ENCODE measurements around the gene PLEKHM1. TPM values are rescaled to one million over a fixed set of nuclear protein-coding genes. Genes with fewer than 3 reads are reported as not detected.

The PLEKHM1 gene
- total and polyA plus RNA-seq, 2 of the 13 experiments (the other 11 are each of a cell fraction or from before 2014, with no cell fraction given), result 7.6 to 13.5 TPM

GRCh38 chr17:45428050-45428617 lies 62.4 kb downstream of the PLEKHM1 start (continued):
- TF ChIP-seq HMGXB3 (CRISPR knock-in tag; IDR thresholded peaks at IDR 0.05; ENCODE audit: borderline replicate concordance), result 0 out of 2 replicates have a peak, but pooled peaks have one; percentile 32
- peak; percentile 58 for TF ChIP-seq TEAD3 (CRISPR knock-in tag; optimal IDR thresholded peaks at IDR 0.05; ENCODE audit: borderline replicate concordance)
- no peak for TF ChIP-seq ZBTB44 (CRISPR knock-in tag; IDR thresholded peaks at IDR 0.05)
- no peak for TF ChIP-seq ISL2 (CRISPR knock-in tag; IDR thresholded peaks at IDR 0.05)
- TF ChIP-seq IKZF4 (CRISPR knock-in tag; IDR thresholded peaks at IDR 0.05; ENCODE audit: borderline replicate concordance, low read depth, not compliant biosample characterization), result no peak
- no peak for TF ChIP-seq SIX1 (CRISPR knock-in tag; IDR thresholded peaks at IDR 0.05; ENCODE audit: borderline replicate concordance)
- 0 out of 2 replicates have a peak, but pooled peaks have one; percentile 19 for TF ChIP-seq ZNF652 (CRISPR knock-in tag; IDR thresholded peaks at IDR 0.05; ENCODE audit: borderline replicate concordance, low read depth)
- TF ChIP-seq ZFP91 (CRISPR knock-in tag; IDR thresholded peaks at IDR 0.05; ENCODE audit: borderline replicate concordance), result peak; percentile 49
- peak; percentile 4; the same call in 1 of the 2 replicates for TF ChIP-seq YEATS4 (CRISPR knock-in tag; IDR thresholded peaks at IDR 0.05; ENCODE audit: borderline replicate concordance)
- no peak; the same call in 1 of the 2 replicates for TF ChIP-seq NRL (CRISPR knock-in tag; IDR thresholded peaks at IDR 0.05; ENCODE audit: borderline replicate concordance)
- no peak for TF ChIP-seq SAFB2 (CRISPR knock-in tag; IDR thresholded peaks at IDR 0.05; ENCODE audit: borderline replicate concordance, low read depth)
- peak; percentile 75 for TF ChIP-seq ERF (CRISPR knock-in tag; IDR thresholded peaks at IDR 0.05)
- no peak for TF ChIP-seq ZNF329 (CRISPR knock-in tag; IDR thresholded peaks at IDR 0.05; ENCODE audit: low read depth)
- no peak for TF ChIP-seq DPF2 (CRISPR knock-in tag; IDR thresholded peaks at IDR 0.05; ENCODE audit: borderline replicate concordance, low read depth)
- no peak for TF ChIP-seq REST (IDR thresholded peaks at IDR 0.05; ENCODE audit: borderline replicate concordance in 1 of 2, low read depth in 1 of 2, low read length in 2 of 2)
- no peak for TF ChIP-seq NR0B2 (CRISPR knock-in tag; IDR thresholded peaks at IDR 0.05)
